ENCODE measurements around the gene RHOT2.

Gene RHOT2

GRCh38 chr16:657487-657886 is 10.4 kb upstream of the RHOT2 start:
- no peak for DNase-seq (ENCODE audit: low read depth)
- no peak overlapping the region for H3K4me3 ChIP-seq (ENCODE audit: low read depth, low read length)
- TF ChIP-seq MAX (IDR thresholded peaks at IDR 0.05; ENCODE audit: low read depth, low read length), result no peak
- no peak for TF ChIP-seq MYC (IDR thresholded peaks at IDR 0.05; ENCODE audit: low read depth, low read length)
- TF ChIP-seq POLR2A (IDR thresholded peaks at IDR 0.05; ENCODE audit: extremely low read depth, insufficient read length), result no peak
- TF ChIP-seq, protein P1, sequence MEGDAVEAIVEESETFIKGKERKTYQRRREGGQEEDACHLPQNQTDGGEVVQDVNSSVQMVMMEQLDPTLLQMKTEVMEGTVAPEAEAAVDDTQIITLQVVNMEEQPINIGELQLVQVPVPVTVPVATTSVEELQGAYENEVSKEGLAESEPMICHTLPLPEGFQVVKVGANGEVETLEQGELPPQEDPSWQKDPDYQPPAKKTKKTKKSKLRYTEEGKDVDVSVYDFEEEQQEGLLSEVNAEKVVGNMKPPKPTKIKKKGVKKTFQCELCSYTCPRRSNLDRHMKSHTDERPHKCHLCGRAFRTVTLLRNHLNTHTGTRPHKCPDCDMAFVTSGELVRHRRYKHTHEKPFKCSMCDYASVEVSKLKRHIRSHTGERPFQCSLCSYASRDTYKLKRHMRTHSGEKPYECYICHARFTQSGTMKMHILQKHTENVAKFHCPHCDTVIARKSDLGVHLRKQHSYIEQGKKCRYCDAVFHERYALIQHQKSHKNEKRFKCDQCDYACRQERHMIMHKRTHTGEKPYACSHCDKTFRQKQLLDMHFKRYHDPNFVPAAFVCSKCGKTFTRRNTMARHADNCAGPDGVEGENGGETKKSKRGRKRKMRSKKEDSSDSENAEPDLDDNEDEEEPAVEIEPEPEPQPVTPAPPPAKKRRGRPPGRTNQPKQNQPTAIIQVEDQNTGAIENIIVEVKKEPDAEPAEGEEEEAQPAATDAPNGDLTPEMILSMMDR (IDR thresholded peaks at IDR 0.05; ENCODE audit: low read depth, low read length), result no peak

DNA sequence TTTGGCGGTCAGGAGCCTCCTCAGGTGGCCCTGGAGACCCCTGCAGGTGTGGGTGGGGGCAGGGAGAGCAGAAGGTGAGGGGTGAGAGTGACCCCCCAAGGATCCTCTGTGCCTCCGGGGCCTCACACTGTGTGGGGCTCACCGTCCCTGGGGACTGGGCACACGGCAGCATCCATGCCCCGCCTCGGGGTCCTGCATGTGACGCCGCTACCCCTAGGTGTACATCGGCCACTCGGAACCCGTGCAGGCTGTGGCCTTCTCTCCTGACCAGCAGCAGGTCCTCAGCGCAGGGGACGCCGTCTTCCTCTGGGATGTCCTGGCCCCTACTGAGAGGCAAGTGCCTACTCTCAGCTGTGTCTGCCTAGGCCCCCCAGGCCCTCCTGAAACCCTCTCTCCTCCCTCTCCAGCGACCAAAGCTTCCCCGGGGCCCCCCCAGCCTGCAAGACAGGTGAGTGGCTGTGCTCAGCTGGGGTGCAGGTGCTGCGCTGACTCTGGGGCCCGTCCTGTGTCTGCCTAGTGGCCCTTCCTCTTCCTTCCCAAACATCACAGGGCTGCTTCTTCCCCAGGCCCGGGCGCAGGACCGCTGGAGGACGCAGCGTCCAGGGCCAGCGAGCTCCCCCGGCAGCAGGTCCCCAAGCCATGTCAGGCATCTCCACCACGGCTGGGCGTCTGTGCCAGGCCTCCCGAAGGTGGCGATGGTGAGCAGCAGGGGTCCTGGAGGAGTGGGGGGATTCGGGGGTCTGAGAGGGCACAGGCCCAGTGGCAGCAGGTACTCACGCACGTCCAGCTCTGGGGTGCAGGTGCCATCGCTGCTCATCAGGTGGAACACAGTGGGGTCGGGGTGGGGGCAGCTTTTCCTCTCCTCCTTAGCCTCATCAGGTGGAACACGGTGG is 9.0 kb upstream of the RHOT2 start:
- TF ChIP-seq MYC (IDR thresholded peaks at IDR 0.05; ENCODE audit: low read depth, low read length), result no peak
- no peak for TF ChIP-seq MAX (IDR thresholded peaks at IDR 0.05; ENCODE audit: low read depth, low read length)
- TF ChIP-seq, protein P1 (IDR thresholded peaks at IDR 0.05; ENCODE audit: low read depth, low read length), result no peak
- TF ChIP-seq POLR2A (IDR thresholded peaks at IDR 0.05; ENCODE audit: extremely low read depth, insufficient read length), result no peak
- no peak for DNase-seq (ENCODE audit: low read depth)
- no peak overlapping the region for H3K4me3 ChIP-seq (ENCODE audit: low read depth, low read length)

- TF ChIP-seq, protein P1 (IDR thresholded peaks at IDR 0.05; ENCODE audit: low read depth, low read length), result no peak
- no peak for TF ChIP-seq MAX (IDR thresholded peaks at IDR 0.05; ENCODE audit: low read depth, low read length)
- TF ChIP-seq MYC (IDR thresholded peaks at IDR 0.05; ENCODE audit: low read depth, low read length), result no peak
- no peak for TF ChIP-seq POLR2A (IDR thresholded peaks at IDR 0.05; ENCODE audit: extremely low read depth, insufficient read length)
- no peak for DNase-seq (ENCODE audit: low read depth)
- H3K4me3 ChIP-seq (ENCODE audit: low read depth, low read length), result no peak overlapping the region
Measured at GRCh38 chr16:659618-660017, 8.3 kb upstream of the RHOT2 start.

- no peak for TF ChIP-seq POLR2A (IDR thresholded peaks at IDR 0.05; ENCODE audit: extremely low read depth, insufficient read length)
- TF ChIP-seq, protein P1 (IDR thresholded peaks at IDR 0.05; ENCODE audit: low read depth, low read length), result no peak
- TF ChIP-seq MAX (IDR thresholded peaks at IDR 0.05; ENCODE audit: low read depth, low read length), result no peak
- no peak for TF ChIP-seq MYC (IDR thresholded peaks at IDR 0.05; ENCODE audit: low read depth, low read length)
- DNase-seq (ENCODE audit: low read depth), result no peak
- H3K4me3 ChIP-seq (ENCODE audit: low read depth, low read length), result no peak overlapping the region
Measured at GRCh38 chr16:660132-660458, 7.8 kb upstream of the RHOT2 start.

- no peak overlapping the region for H3K4me3 ChIP-seq (ENCODE audit: low read depth, low read length)
- DNase-seq (ENCODE audit: low read depth), result no peak
- TF ChIP-seq POLR2A (IDR thresholded peaks at IDR 0.05; ENCODE audit: extremely low read depth, insufficient read length) (no peak), MYC (IDR thresholded peaks at IDR 0.05; ENCODE audit: low read depth, low read length) (no peak), MAX (IDR thresholded peaks at IDR 0.05; ENCODE audit: low read depth, low read length) (no peak)
- TF ChIP-seq, protein P1 (IDR thresholded peaks at IDR 0.05; ENCODE audit: low read depth, low read length), result no peak
Measured at GRCh38 chr16:660459-661183, 7.3 kb upstream of the RHOT2 start.

Measured in NB4 (cell line).